Measurements from ENCODE around the gene ANKRD11.
A peak's percentile ranks its signal among the peaks of the same experiment; 100 is the strongest.

Gene ANKRD11

GRCh38 chr16:89489898-89490438 lies 393 bp downstream of the ANKRD11 start:
- no peak for DNase-seq (ENCODE audit: low read depth)
- peak overlapping the region; percentile 71 for H3K4me3 ChIP-seq (replicated peaks; ENCODE audit: low read depth, low read length)
- TF ChIP-seq CTCF (IDR thresholded peaks at IDR 0.05; ENCODE audit: low read length, missing control alignments), result no peak

- peak overlapping the region; percentile 71 for H3K4me3 ChIP-seq (replicated peaks; ENCODE audit: low read depth, low read length)
- DNase-seq (ENCODE audit: low read depth), result peak; percentile 98
- peak; percentile 25 for TF ChIP-seq CTCF (IDR thresholded peaks at IDR 0.05; ENCODE audit: low read length, missing control alignments)
Measured at GRCh38 chr16:89489040-89489897, 1.1 kb downstream of the ANKRD11 start.

- no peak for DNase-seq (ENCODE audit: low read depth)
- no peak overlapping the region for H3K4me3 ChIP-seq (replicated peaks; ENCODE audit: low read depth, low read length)
- no peak for TF ChIP-seq CTCF (IDR thresholded peaks at IDR 0.05; ENCODE audit: low read length, missing control alignments)
Measured at GRCh38 chr16:89485701-89486246, 4.6 kb downstream of the ANKRD11 start.

GRCh38 chr16:89484923-89485679 lies 5.3 kb downstream of the ANKRD11 start:
- no peak for DNase-seq (ENCODE audit: low read depth)
- no peak overlapping the region for H3K4me3 ChIP-seq (replicated peaks; ENCODE audit: low read depth, low read length)
- no peak for TF ChIP-seq CTCF (IDR thresholded peaks at IDR 0.05; ENCODE audit: low read length, missing control alignments)

- TF ChIP-seq CTCF (IDR thresholded peaks at IDR 0.05; ENCODE audit: low read length, missing control alignments), result no peak
- no peak for DNase-seq (ENCODE audit: low read depth)
- H3K4me3 ChIP-seq (replicated peaks; ENCODE audit: low read depth, low read length), result no peak overlapping the region
Measured at GRCh38 chr16:89484041-89484501, 6.3 kb downstream of the ANKRD11 start.

- DNase-seq (ENCODE audit: low read depth), result no peak
- no peak for TF ChIP-seq CTCF (IDR thresholded peaks at IDR 0.05; ENCODE audit: low read length, missing control alignments)
- H3K4me3 ChIP-seq (replicated peaks; ENCODE audit: low read depth, low read length), result no peak overlapping the region
Measured at GRCh38 chr16:89482817-89483205, 7.5 kb downstream of the ANKRD11 start.

Data from fibroblast of pulmonary artery (primary cell).